Cardiac muscle cell (in vitro differentiated cells and primary cell): Measurements from ENCODE around the gene RBPJL. TPM values are rescaled to one million over a fixed set of nuclear protein-coding genes. Genes with fewer than 3 reads are reported as not detected.

ENCODE experiments used
- DNase-seq, 2 donors: peaks; one replicate each; pipeline versions ENCODE4 v3.0.0 to v3.0.0-alpha.2; 2010 to 2017; ENCODE audit warnings: low read depth in 1 of 2, low spot score in 1 of 2
- H3K27ac ChIP-seq: fragments of 200-600 bp; sonication (generic); 2 replicates; pipeline ENCODE4 v1.5.1; 2016
- H3K27me3 ChIP-seq: fragments of 200-600 bp; sonication (generic); 2 replicates; pipeline ENCODE4 v1.6.0; 2016; ENCODE audit warnings: control low read depth
- H3K36me3 ChIP-seq: fragments of 200-600 bp; sonication (generic); 2 replicates; pipeline ENCODE4 v1.5.1; 2016; ENCODE audit warnings: control low read depth
- H3K4me1 ChIP-seq: fragments of 200-600 bp; sonication (generic); 2 replicates; pipeline ENCODE4 v1.8.1; 2017; ENCODE audit warnings: low read depth, mild to moderate bottlenecking, mixed run types
- H3K4me3 ChIP-seq: fragments of 200-600 bp; sonication (generic); 2 replicates; pipeline ENCODE4 v1.5.1; 2016; ENCODE audit warnings: mild to moderate bottlenecking
- H3K9me3 ChIP-seq: fragments of 200-600 bp; sonication (generic); 2 replicates; pipeline ENCODE4 v1.5.1; 2017; ENCODE audit warnings: low read depth, mild to moderate bottlenecking, control low read depth
- polyA plus RNA-seq: library from polyadenylated mRNA; unstranded; fragments of >200 nt; fragmentation: Nextera tagmentation; extraction: Ambion mirVana; gene quantifications from 2 replicates; pipeline ENCODE4 v1.2.1, GENCODE V29; 2016
- total RNA-seq: library from RNA; depleted of rRNA; stranded (reverse); fragments of >200 nt; gene quantifications from 2 replicates; pipeline ENCODE4 v1.2.3, GENCODE V29; 2016
- TF ChIP-seq, protein P1 (sequence below): IDR thresholded peaks from 2 replicates; pipeline ENCODE4 v1.5.1; 2012; ENCODE audit warnings: low read depth, mild to moderate bottlenecking, low read length

RBPJL gene
- total and polyA plus RNA-seq, 2 experiments from 2014 or later = not detected

DNA sequence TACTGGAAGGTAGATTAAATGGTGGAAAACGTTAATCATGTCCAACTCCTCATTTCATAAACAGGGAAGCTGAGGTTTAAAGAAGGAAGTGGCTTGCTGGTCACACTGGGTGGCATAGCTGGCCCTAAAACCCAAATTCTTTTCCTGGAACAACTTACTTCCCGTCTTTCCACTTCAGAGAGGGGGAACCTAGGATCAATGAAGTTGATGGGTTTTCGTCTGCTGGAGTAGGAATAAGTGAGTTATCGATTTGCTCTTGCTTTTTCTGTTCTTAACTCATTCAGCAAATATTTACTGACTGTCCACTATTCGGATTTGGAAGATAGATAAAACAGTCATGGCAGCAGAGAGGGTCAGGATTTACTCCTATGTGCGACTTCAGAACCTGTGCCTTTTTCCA is 55.2 kb downstream of the RBPJL start:
- H3K36me3 ChIP-seq = peaks cover 3% of the 10 kb centered on the region
- DNase-seq = no peak
- H3K4me1 ChIP-seq = peaks cover 20% of the 10 kb centered on the region
- H3K4me3 ChIP-seq = no peak overlapping the region
- no peak overlapping the region for H3K27ac ChIP-seq
- TF ChIP-seq, protein P1, sequence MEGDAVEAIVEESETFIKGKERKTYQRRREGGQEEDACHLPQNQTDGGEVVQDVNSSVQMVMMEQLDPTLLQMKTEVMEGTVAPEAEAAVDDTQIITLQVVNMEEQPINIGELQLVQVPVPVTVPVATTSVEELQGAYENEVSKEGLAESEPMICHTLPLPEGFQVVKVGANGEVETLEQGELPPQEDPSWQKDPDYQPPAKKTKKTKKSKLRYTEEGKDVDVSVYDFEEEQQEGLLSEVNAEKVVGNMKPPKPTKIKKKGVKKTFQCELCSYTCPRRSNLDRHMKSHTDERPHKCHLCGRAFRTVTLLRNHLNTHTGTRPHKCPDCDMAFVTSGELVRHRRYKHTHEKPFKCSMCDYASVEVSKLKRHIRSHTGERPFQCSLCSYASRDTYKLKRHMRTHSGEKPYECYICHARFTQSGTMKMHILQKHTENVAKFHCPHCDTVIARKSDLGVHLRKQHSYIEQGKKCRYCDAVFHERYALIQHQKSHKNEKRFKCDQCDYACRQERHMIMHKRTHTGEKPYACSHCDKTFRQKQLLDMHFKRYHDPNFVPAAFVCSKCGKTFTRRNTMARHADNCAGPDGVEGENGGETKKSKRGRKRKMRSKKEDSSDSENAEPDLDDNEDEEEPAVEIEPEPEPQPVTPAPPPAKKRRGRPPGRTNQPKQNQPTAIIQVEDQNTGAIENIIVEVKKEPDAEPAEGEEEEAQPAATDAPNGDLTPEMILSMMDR = no peak
- no peaks in the 10 kb centered on the region for H3K27me3 ChIP-seq
- H3K9me3 ChIP-seq = no peaks in the 10 kb centered on the region

DNA sequence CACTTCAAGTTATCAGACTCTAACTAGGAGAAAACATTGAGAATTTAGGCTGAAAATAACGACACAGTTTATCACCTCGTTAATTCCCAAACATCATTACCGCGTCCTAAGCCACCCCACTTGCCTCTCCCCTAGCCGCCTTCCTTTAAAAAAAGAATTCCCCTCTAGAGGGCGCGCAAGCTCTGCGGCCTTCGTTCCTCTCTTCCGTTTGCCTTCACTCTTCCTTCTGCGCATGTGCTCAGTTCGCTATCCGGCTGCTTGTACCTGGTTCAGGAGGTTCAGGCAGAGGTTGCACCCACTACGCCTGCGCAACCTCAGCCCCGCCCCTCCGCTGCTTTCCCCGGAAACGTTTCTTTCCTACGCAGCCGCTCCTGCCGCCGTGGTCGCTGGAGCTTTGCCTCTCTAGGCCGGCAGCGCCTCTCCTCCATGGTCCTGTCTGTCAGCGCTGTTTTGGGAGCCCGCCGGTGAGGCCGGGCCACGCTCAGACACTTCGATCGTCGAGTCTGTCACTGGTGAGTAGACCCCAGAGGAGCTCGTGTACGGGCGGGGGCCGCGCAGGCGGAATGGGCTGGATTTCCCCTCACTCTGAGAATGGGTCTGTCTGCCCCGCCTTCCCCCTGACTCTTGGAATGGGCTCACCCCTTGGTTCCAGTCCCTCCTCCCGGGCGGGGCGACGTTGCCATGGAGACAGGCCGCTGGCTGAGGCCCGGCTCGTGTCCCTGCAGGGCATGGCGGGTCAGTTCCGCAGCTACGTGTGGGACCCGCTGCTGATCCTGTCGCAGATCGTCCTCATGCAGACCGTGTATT is 56.4 kb downstream of the RBPJL start, which contains the start of gene SYS1:
TSS of gene SYS1 (plus strand) at position 353 of the 807 bp plus-strand sequence. CDS start at position 729, 376 bp downstream.
- Histone ChIP-seq H3K9me3 (no peaks in the 10 kb centered on the region), H3K36me3 (peaks cover 6% of the 10 kb centered on the region), H3K4me1 (peaks cover 14% of the 10 kb centered on the region), H3K4me3 (peak within 1 kb of the TSS; percentile 71), H3K27ac (peak within 1 kb of the TSS; percentile 94), H3K27me3 (no peaks in the 10 kb centered on the region)
- DNase-seq = peak; percentile 98 to 99
- TF ChIP-seq, protein P1 = peak; percentile 81

DNA sequence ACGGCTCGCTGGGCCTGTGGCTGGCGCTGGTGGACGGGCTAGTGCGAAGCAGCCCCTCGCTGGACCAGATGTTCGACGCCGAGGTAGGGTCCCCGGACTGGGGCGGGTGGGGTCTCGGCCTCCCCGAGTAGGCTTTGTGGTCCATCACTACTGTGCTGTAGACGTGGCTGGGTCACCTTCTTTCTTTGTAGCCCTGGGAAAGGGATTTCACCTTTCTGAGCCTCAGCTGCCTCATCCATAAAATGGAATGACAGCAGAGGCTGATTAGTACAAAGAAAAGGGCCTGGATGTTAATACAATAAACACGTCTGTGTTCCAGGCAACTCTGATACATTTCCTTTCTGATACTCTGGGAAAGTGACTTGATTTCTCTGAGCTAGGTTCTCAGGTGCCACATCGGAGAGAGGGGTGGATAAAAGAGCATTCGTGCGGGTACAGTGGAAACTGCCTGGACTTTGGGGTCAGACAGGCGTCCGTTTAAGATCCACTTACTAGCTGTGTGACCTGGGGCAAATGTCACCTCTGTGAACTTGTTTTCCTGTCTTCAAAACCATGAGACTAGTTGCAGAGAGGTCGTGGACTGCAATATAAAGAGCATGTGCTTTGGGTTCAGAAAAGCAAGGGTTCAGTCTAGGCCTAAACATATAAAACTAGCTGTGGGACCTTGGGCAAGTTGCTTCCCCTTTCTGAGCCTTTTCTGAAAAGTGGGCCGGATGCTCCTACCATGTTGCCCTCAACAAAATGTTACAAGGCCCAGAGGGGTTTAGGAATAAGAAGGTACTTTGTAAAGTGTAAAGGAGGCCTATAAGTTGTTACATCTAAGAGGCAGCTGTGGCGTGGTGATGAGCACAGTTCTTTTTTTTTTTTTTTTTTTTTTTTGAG is 57.2 kb downstream of the RBPJL start:
- H3K4me3 ChIP-seq = peak overlapping the region; percentile 71
- peaks cover 6% of the 10 kb centered on the region for H3K4me1 ChIP-seq
- TF ChIP-seq, protein P1 = no peak
- no peaks in the 10 kb centered on the region for H3K9me3 ChIP-seq
- H3K27me3 ChIP-seq = no peaks in the 10 kb centered on the region
- H3K27ac ChIP-seq = peak overlapping the region; percentile 94
- no peak for DNase-seq
- H3K36me3 ChIP-seq = peaks cover 6% of the 10 kb centered on the region

DNA sequence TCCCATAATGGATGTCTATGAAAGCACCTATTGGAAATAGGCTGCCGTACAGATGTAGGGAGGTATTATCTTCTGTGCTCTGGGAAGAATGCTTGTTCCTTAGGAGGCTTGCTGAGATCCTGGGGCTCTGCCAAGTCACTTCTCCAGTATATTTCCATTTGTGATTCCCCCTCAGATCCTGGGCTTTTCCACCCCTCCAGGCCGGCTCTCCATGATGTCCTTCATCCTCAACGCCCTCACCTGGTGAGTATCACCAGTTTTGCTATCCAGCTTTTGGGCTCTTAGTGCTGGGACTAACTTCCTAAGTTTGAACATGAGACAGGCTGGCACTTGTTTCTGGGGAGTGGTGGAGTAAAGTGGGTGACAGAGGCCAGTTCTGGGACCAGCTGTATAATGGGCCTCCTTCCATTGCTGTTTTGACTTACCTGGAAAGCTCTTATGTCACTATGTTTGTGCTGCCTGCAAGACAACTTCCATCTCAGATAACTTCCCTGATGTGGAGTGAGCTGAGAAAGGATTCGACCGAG is 58.9 kb downstream of the RBPJL start:
- no peak for DNase-seq
- TF ChIP-seq, protein P1 = no peak

DNA sequence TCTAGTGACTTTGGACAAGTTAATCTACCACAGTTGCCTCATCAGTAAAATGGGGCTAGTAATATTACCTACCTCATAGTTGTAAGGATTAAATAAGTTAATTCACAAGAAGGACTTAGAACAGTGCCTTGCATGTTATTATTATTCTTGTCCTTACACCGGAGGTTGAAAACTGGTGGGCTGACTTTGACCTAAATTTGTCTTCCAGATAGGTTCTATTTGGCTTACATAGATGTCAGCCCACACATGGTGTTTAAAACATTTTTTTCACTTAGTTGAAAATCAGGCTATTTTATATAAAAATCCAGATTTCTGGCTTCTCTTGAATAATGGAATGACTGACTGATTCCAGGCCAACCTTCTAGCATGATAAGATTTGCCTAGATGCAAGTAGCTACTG is 59.6 kb downstream of the RBPJL start:
- Histone ChIP-seq H3K4me3 (no peak overlapping the region), H3K27ac (no peak overlapping the region), H3K36me3 (peaks cover 6% of the 10 kb centered on the region), H3K9me3 (no peaks in the 10 kb centered on the region), H3K4me1 (no peaks in the 10 kb centered on the region), H3K27me3 (no peaks in the 10 kb centered on the region)
- TF ChIP-seq, protein P1 = no peak
- DNase-seq = no peak

More for the DNA sequence above, 58.9 kb downstream of the RBPJL start:
- H3K4me3 ChIP-seq = no peak overlapping the region
- peaks cover 6% of the 10 kb centered on the region for H3K36me3 ChIP-seq
- no peaks in the 10 kb centered on the region for H3K27me3 ChIP-seq
- H3K9me3 ChIP-seq = no peaks in the 10 kb centered on the region
- no peak overlapping the region for H3K27ac ChIP-seq
- no peaks in the 10 kb centered on the region for H3K4me1 ChIP-seq
